ENCODE data around the gene PRR30. TPM values are rescaled to one million over a fixed set of nuclear protein-coding genes. Genes with fewer than 3 reads are reported as not detected.

Gene PRR30
- total and polyA plus RNA-seq, 12 donors, result not detected

DNA sequence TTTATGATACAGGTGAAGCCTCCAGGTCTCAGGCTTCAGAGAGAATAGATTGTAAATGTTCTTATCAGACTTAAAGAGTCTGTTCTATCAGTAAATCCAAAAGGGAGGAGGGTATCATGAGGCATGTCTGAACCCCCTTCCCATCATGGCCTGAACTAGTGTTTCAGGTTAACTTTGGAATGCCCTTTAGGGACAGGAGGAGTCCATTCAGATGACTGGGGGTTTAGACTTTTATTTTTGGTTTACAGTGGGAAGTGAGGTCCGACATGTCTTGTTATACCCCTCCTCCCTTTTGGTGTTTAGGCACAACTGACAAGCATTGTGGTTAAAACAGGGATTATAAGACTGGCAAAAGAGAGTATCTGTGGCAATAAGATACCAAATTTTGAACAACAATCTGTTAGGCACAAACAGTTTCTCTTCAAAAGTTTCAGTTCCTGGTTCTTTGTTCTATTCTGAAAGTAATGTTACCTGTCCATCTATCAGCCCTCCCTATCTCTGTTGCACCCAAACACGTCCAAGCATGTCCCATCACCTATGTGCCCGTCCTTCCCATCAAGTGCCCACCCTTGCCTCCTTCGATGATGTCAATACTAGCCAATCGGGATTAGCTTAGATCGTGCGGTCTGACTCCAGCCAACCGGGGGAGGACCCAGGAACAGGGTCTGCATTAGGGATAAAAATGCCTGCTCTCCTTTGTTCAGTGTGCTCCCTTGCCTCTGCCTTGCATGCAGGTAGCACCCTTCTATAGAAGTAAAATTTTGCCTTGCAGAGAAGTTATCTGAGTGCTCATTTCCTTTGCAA is 26.0 kb upstream of the PRR30 start:
- no peak for DNase-seq
- Histone ChIP-seq H3K9me3 (replicated peaks in 1 of 3) (no peaks in the 10 kb centered on the region), H3K36me3 (replicated peaks in 1 of 2) (no peaks in the 10 kb centered on the region), H3K27me3 (no peaks in the 10 kb centered on the region), H3K27ac (no peak overlapping the region), H3K4me3 (no peak overlapping the region), H3K4me1 (replicated peaks in 1 of 2) (peaks cover 0 to 3% of the 10 kb centered on the region in 2 donors)
- intact Hi-C loops (cut with DNase I), result no loop called here
- no peak for TF ChIP-seq POLR2A (IDR thresholded peaks at IDR 0.05)
- TF ChIP-seq, protein P1, sequence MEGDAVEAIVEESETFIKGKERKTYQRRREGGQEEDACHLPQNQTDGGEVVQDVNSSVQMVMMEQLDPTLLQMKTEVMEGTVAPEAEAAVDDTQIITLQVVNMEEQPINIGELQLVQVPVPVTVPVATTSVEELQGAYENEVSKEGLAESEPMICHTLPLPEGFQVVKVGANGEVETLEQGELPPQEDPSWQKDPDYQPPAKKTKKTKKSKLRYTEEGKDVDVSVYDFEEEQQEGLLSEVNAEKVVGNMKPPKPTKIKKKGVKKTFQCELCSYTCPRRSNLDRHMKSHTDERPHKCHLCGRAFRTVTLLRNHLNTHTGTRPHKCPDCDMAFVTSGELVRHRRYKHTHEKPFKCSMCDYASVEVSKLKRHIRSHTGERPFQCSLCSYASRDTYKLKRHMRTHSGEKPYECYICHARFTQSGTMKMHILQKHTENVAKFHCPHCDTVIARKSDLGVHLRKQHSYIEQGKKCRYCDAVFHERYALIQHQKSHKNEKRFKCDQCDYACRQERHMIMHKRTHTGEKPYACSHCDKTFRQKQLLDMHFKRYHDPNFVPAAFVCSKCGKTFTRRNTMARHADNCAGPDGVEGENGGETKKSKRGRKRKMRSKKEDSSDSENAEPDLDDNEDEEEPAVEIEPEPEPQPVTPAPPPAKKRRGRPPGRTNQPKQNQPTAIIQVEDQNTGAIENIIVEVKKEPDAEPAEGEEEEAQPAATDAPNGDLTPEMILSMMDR (IDR thresholded peaks at IDR 0.05), result no peak
- WGBS, 4 donors, result 90 to 92% (median 91%) methylated on average over 8 of the region's 8 CpGs

DNA sequence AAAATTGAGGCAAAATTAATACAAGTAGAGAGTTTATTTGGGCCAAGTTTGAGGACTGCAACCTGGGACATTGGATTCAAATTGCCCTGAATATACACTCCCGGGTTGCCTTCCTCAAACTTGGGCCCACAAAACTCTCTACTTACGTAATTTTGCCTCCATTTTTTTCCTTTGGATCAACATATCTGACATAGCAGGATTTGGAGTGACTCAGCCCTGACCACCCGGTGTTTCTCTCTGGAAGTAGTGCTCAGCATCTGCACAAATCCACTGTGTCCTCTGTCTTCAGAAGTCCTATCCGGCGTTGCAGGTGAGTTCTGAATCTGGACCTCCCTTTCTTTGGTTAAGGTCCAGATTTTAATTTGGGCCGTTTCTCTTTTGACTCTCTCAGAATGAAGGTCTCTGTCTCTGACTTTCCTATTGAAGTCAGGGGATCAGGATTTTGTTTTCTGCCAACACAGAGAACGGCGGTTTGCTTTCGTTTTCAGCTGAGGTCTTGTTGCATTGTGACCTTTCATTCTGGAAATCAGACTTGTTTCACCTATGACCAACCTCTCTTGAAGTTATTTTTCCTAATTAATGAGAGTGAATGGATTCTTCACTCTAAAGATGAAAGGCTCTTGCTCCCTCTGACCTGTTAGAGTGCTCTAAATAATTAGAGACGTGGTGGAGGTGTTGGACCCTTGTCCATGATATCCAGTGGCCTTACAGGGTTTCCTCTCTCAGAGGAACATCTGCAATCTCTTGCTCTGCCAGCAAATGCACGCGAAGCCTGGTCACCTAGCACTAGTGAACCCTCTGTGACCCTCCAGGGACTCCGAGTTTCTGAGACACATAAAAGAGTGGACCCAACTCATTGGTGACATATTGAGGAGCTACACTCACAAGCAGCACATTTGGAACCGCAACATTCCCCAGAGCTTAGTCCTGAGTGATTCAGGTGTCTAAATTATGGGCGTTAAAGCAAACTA is 23.2 kb upstream of the PRR30 start:
- TF ChIP-seq, protein P1 (IDR thresholded peaks at IDR 0.05), result no peak
- TF ChIP-seq POLR2A (IDR thresholded peaks at IDR 0.05), result peak in 1 of 2 donors; percentile 6
- no peaks in the 10 kb centered on the region for H3K36me3 ChIP-seq (replicated peaks in 1 of 2)
- intact Hi-C loops (cut with DNase I), result no loop called here
- H3K9me3 ChIP-seq (replicated peaks in 1 of 3), result no peaks in the 10 kb centered on the region
- no peak for DNase-seq
- H3K27me3 ChIP-seq, result no peaks in the 10 kb centered on the region
- no peak overlapping the region for H3K4me3 ChIP-seq
- H3K27ac ChIP-seq, result no peak overlapping the region
- WGBS, 4 donors, result 80 to 86% (median 81%) methylated on average over 15 of the region's 15 CpGs
- no peaks in the 10 kb centered on the region for H3K4me1 ChIP-seq (replicated peaks in 1 of 2)

DNA sequence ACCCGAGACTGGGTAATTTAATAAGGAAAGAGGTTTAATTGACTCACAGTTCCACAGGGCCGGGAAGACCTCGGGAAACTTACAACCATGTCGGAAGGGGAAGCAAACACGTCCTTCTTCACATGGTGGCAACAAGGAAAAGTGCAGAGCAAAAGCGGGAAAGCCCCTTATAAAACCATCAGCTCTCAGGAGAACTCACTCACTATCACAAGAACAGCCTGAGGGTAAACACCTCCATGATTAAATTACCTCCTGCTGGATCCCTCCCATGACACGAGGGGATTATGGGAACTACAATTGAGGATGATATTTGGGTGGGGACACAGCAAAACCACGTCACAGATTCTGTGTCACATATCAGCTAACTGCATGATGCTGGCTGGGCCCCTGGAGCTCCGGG is 21.0 kb upstream of the PRR30 start:
- Histone ChIP-seq H3K27ac (no peak overlapping the region), H3K4me1 (replicated peaks in 1 of 2) (no peaks in the 10 kb centered on the region), H3K9me3 (replicated peaks in 1 of 3) (no peaks in the 10 kb centered on the region), H3K36me3 (replicated peaks in 1 of 2) (no peaks in the 10 kb centered on the region), H3K27me3 (no peaks in the 10 kb centered on the region), H3K4me3 (no peak overlapping the region)
- DNase-seq, result no peak
- 86 to 93% (median 87%) methylated on average over 9 of the region's 9 CpGs for WGBS, 4 donors
- no peak for TF ChIP-seq POLR2A (IDR thresholded peaks at IDR 0.05)
- TF ChIP-seq, protein P1 (IDR thresholded peaks at IDR 0.05), result no peak
- intact Hi-C loops (cut with DNase I), result no loop called here

DNA sequence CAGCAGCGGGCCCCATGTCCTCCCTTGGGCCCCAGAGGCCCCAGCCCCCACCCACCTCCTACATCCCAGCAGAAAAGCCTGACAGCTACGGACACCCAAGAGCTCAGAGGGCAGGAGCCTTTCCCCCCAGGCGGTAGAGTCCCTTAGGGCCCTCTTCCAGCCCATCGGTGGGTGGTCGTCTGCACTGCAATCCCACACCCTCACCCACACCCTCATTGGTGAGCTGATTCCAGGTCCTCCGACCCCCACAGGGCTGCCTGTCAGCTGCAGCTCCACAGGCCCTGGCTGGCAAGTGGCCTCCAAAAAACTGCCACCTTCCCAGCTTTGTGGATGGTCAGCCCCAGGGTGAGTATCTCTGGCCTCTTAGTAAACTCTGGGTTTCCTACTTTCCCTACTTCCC is 20.1 kb upstream of the PRR30 start:
- no peak for TF ChIP-seq POLR2A (IDR thresholded peaks at IDR 0.05)
- TF ChIP-seq, protein P1 (IDR thresholded peaks at IDR 0.05), result no peak
- Histone ChIP-seq H3K27ac (no peak overlapping the region), H3K27me3 (no peaks in the 10 kb centered on the region), H3K9me3 (replicated peaks in 1 of 3) (no peaks in the 10 kb centered on the region), H3K4me1 (replicated peaks in 1 of 2) (peaks cover 0 to 4% of the 10 kb centered on the region in 2 donors), H3K4me3 (no peak overlapping the region), H3K36me3 (replicated peaks in 1 of 2) (no peaks in the 10 kb centered on the region)
- 76 to 100% (median 80%) methylated on average over 1 to 6 of the region's 6 CpGs for WGBS, 4 donors
- DNase-seq, result no peak
- intact Hi-C loops (cut with DNase I), result no loop called here
